Spleen (tissue), 7 donors: ENCODE data around the gene PSMD14.
"Not testable (repeated sequence)": the region's sequence is repeated elsewhere in the genome, so short reads cannot be mapped to it uniquely, and the experiment has no call there.

Experiments
- CTCF ChIP-seq, 11 experiments: fragments of 200-600 bp in 7 of 11; fragments of 450-650 bp in 4 of 11; sonication (generic) in 4 of 11; IDR thresholded peaks in 8 of 11; conservative IDR thresholded peaks in 3 of 11; 1 replicate in 7 of 11; 2 replicates in 4 of 11; pipeline versions ENCODE4 v1.4.0 to v1.8.0; 2016 to 2021; ENCODE audit warnings: antibody characterized with exemption in 11 of 11, inconsistent platforms in 4 of 11, mild to moderate bottlenecking in 1 of 11
- POLR2A ChIP-seq, 3 donors: fragments of 450-650 bp; IDR thresholded peaks; one replicate each; pipeline ENCODE4 v1.5.1; 2017; ENCODE audit warnings: antibody characterized with exemption in 3 of 3, mild to moderate bottlenecking in 1 of 3
- POLR2AphosphoS5 ChIP-seq, 3 donors: sonication (generic); formaldehyde crosslinking; IDR thresholded peaks; one replicate each; pipeline ENCODE4 v1.5.1; 2017; ENCODE audit warnings: antibody characterized with exemption in 3 of 3
- donor health status: DM: no; HTN: no; CAD: no; lungs with moderate emphysema.
- donor health status: DM: no; HTN: no; CAD: no.
- donor health status: DM: no; HTN: no; CAD: no.

GRCh38 chr2:161339532-161339931 is 31.3 kb downstream of the PSMD14 start:
- not testable (repeated sequence) for TF ChIP-seq POLR2A (IDR thresholded peaks at IDR 0.05); CTCF (IDR thresholded peaks at IDR 0.05 in 8 of 11, conservative IDR thresholded peaks at IDR 0.05 in 3 of 11); POLR2AphosphoS5 (IDR thresholded peaks at IDR 0.05)
